ENCODE results near the gene PRADC1. TPM values are rescaled to one million over a fixed set of nuclear protein-coding genes. Genes with fewer than 3 reads are reported as not detected.

Gene PRADC1
- total RNA-seq, 1 experiment from 2014 or later = 12.9 TPM

DNA sequence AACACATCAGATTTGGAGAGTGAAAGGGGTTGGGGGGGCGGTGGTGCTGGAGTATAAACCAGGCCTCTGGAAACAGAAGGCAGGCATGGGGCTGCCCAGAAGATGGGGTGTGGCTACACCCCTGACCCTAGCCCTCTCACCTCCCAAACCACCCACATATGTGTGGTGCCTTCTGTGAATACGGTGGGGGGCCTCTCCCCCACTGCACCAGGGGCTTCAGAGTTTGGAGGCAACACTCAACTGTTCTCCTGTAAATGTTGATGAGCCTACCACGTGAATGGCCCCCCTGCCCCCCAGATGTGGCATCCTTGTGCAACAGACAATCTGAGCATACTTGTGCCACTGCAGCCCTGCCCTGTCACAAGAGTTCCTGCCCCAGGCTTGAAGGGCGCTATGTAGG lies 31.7 kb upstream of the PRADC1 start:
- ChIA-PET POLR2A (no interaction called here), CTCF (no interaction called here)
- no peaks in the 10 kb centered on the region for H3K9me3 Mint-ChIP-seq
- H3K27me3 Mint-ChIP-seq (ENCODE audit: low read depth) = peaks cover 21% of the 10 kb centered on the region
- H3K4me3 Mint-ChIP-seq = no peak overlapping the region
- peaks cover under 1% of the 10 kb centered on the region; the same call in 1 of the 2 replicates for H3K36me3 Mint-ChIP-seq
- TF ChIP-seq ZNF263 (CRISPR knock-in tag; IDR thresholded peaks at IDR 0.05; ENCODE audit: low read depth) = no peak
- TF ChIP-seq, protein P1, sequence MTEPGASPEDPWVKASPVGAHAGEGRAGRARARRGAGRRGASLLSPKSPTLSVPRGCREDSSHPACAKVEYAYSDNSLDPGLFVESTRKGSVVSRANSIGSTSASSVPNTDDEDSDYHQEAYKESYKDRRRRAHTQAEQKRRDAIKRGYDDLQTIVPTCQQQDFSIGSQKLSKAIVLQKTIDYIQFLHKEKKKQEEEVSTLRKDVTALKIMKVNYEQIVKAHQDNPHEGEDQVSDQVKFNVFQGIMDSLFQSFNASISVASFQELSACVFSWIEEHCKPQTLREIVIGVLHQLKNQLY (CRISPR knock-in tag; IDR thresholded peaks at IDR 0.05) = no peak
- TF ChIP-seq RELA (CRISPR knock-in tag; IDR thresholded peaks at IDR 0.05; ENCODE audit: borderline replicate concordance) = no peak
- TF ChIP-seq CREM (CRISPR knock-in tag; IDR thresholded peaks at IDR 0.05) = no peak
- TF ChIP-seq, protein P2, sequence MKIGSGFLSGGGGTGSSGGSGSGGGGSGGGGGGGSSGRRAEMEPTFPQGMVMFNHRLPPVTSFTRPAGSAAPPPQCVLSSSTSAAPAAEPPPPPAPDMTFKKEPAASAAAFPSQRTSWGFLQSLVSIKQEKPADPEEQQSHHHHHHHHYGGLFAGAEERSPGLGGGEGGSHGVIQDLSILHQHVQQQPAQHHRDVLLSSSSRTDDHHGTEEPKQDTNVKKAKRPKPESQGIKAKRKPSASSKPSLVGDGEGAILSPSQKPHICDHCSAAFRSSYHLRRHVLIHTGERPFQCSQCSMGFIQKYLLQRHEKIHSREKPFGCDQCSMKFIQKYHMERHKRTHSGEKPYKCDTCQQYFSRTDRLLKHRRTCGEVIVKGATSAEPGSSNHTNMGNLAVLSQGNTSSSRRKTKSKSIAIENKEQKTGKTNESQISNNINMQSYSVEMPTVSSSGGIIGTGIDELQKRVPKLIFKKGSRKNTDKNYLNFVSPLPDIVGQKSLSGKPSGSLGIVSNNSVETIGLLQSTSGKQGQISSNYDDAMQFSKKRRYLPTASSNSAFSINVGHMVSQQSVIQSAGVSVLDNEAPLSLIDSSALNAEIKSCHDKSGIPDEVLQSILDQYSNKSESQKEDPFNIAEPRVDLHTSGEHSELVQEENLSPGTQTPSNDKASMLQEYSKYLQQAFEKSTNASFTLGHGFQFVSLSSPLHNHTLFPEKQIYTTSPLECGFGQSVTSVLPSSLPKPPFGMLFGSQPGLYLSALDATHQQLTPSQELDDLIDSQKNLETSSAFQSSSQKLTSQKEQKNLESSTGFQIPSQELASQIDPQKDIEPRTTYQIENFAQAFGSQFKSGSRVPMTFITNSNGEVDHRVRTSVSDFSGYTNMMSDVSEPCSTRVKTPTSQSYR (CRISPR knock-in tag; IDR thresholded peaks at IDR 0.05) = no peak
- TF ChIP-seq, protein P3, sequence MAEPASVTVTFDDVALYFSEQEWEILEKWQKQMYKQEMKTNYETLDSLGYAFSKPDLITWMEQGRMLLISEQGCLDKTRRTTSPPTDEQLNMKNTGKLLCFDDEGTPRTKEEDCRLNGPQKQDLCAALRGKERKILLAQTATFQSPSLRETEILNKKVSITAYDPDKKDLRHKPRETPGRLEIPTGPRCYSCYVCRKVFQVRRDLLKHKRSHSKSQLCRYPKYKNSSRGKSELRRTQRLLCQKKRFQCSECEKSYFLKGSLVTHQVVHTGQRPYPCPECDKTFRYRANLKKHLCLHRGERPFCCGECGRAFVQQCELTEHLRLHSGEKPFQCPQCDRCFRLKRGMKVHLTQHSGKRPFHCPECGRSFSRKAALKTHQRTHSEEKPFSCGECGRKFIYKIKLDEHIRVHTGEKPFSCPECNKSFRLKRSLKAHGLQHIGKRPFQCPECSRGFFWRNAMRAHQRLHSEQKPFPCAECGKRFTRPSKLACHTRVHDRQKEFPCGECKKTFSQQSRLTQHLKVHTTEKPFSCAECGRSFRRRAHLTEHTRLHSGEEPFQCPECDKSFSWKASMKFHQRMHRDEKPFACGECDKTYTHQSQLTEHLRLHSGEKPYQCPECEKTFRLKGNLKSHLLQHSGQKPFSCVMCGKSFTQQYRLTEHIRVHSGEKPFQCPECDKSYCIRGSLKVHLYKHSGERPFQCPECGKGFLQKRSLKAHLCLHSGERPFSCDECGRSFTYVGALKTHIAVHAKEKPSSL (CRISPR knock-in tag; conservative IDR thresholded peaks at IDR 0.05) = no peak
- TF ChIP-seq, protein P4, sequence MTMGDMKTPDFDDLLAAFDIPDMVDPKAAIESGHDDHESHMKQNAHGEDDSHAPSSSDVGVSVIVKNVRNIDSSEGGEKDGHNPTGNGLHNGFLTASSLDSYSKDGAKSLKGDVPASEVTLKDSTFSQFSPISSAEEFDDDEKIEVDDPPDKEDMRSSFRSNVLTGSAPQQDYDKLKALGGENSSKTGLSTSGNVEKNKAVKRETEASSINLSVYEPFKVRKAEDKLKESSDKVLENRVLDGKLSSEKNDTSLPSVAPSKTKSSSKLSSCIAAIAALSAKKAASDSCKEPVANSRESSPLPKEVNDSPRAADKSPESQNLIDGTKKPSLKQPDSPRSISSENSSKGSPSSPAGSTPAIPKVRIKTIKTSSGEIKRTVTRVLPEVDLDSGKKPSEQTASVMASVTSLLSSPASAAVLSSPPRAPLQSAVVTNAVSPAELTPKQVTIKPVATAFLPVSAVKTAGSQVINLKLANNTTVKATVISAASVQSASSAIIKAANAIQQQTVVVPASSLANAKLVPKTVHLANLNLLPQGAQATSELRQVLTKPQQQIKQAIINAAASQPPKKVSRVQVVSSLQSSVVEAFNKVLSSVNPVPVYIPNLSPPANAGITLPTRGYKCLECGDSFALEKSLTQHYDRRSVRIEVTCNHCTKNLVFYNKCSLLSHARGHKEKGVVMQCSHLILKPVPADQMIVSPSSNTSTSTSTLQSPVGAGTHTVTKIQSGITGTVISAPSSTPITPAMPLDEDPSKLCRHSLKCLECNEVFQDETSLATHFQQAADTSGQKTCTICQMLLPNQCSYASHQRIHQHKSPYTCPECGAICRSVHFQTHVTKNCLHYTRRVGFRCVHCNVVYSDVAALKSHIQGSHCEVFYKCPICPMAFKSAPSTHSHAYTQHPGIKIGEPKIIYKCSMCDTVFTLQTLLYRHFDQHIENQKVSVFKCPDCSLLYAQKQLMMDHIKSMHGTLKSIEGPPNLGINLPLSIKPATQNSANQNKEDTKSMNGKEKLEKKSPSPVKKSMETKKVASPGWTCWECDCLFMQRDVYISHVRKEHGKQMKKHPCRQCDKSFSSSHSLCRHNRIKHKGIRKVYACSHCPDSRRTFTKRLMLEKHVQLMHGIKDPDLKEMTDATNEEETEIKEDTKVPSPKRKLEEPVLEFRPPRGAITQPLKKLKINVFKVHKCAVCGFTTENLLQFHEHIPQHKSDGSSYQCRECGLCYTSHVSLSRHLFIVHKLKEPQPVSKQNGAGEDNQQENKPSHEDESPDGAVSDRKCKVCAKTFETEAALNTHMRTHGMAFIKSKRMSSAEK (CRISPR knock-in tag; IDR thresholded peaks at IDR 0.05; ENCODE audit: borderline replicate concordance) = no peak
- TF ChIP-seq, protein P5, sequence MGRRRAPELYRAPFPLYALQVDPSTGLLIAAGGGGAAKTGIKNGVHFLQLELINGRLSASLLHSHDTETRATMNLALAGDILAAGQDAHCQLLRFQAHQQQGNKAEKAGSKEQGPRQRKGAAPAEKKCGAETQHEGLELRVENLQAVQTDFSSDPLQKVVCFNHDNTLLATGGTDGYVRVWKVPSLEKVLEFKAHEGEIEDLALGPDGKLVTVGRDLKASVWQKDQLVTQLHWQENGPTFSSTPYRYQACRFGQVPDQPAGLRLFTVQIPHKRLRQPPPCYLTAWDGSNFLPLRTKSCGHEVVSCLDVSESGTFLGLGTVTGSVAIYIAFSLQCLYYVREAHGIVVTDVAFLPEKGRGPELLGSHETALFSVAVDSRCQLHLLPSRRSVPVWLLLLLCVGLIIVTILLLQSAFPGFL (CRISPR knock-in tag; IDR thresholded peaks at IDR 0.05; ENCODE audit: borderline replicate concordance) = no peak
- TF ChIP-seq KAT7 (CRISPR knock-in tag; IDR thresholded peaks at IDR 0.05; ENCODE audit: borderline replicate concordance) = no peak
- TF ChIP-seq GRHL2 (CRISPR knock-in tag; IDR thresholded peaks at IDR 0.05; ENCODE audit: insufficient replicate concordance, severe bottlenecking) = no peak
- no peak overlapping the region for H3K27ac Mint-ChIP-seq
- ATAC-seq (no peak), DNase-seq (ENCODE audit: low spot score) (no peak)
- peaks cover 16% of the 10 kb centered on the region for H3K4me1 Mint-ChIP-seq

DNA sequence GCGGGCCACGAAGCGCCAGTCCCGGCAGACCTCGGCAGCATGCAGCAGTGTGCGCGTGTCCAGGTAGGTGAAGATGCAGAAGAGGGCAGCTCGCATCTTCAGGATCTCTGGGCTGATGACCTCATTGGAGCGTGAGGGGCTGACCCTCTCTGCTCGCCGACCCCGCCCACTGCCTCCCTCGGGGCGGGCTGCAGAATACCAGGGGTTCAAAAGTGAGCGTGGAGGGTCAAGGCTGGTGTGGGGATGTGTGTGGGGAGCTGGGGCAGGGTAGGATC lies 31.2 kb upstream of the PRADC1 start:
- H3K27me3 Mint-ChIP-seq (ENCODE audit: low read depth) = peaks cover 19% of the 10 kb centered on the region
- DNase-seq (ENCODE audit: low spot score) (no peak), ATAC-seq (no peak)
- CTCF ChIA-PET = no interaction called here
- H3K36me3 Mint-ChIP-seq = peaks cover 4% of the 10 kb centered on the region; the same call in 1 of the 2 replicates
- no peaks in the 10 kb centered on the region for H3K9me3 Mint-ChIP-seq
- H3K27ac Mint-ChIP-seq = no peak overlapping the region
- POLR2A ChIA-PET = no interaction called here
- H3K4me3 Mint-ChIP-seq = no peak overlapping the region
- peaks cover 14% of the 10 kb centered on the region for H3K4me1 Mint-ChIP-seq
- no peak for TF ChIP-seq CREB1 (CRISPR knock-in tag; IDR thresholded peaks at IDR 0.05)
- no peak for TF ChIP-seq SMAD4 (CRISPR knock-in tag; IDR thresholded peaks at IDR 0.05)
- no peak for TF ChIP-seq EMX1 (CRISPR knock-in tag; IDR thresholded peaks at IDR 0.05)
- TF ChIP-seq ZNF232 (CRISPR knock-in tag; IDR thresholded peaks at IDR 0.05) = no peak
- no peak for TF ChIP-seq FOXJ3 (CRISPR knock-in tag; IDR thresholded peaks at IDR 0.05; ENCODE audit: borderline replicate concordance)
- no peak for TF ChIP-seq NFYB (CRISPR knock-in tag; conservative IDR thresholded peaks at IDR 0.05; ENCODE audit: low read depth)
- TF ChIP-seq SP1 (CRISPR knock-in tag; conservative IDR thresholded peaks at IDR 0.05) = no peak
- TF ChIP-seq, protein P6, sequence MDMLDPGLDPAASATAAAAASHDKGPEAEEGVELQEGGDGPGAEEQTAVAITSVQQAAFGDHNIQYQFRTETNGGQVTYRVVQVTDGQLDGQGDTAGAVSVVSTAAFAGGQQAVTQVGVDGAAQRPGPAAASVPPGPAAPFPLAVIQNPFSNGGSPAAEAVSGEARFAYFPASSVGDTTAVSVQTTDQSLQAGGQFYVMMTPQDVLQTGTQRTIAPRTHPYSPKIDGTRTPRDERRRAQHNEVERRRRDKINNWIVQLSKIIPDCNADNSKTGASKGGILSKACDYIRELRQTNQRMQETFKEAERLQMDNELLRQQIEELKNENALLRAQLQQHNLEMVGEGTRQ (CRISPR knock-in tag; IDR thresholded peaks at IDR 0.05) = no peak
- TF ChIP-seq, protein P7, sequence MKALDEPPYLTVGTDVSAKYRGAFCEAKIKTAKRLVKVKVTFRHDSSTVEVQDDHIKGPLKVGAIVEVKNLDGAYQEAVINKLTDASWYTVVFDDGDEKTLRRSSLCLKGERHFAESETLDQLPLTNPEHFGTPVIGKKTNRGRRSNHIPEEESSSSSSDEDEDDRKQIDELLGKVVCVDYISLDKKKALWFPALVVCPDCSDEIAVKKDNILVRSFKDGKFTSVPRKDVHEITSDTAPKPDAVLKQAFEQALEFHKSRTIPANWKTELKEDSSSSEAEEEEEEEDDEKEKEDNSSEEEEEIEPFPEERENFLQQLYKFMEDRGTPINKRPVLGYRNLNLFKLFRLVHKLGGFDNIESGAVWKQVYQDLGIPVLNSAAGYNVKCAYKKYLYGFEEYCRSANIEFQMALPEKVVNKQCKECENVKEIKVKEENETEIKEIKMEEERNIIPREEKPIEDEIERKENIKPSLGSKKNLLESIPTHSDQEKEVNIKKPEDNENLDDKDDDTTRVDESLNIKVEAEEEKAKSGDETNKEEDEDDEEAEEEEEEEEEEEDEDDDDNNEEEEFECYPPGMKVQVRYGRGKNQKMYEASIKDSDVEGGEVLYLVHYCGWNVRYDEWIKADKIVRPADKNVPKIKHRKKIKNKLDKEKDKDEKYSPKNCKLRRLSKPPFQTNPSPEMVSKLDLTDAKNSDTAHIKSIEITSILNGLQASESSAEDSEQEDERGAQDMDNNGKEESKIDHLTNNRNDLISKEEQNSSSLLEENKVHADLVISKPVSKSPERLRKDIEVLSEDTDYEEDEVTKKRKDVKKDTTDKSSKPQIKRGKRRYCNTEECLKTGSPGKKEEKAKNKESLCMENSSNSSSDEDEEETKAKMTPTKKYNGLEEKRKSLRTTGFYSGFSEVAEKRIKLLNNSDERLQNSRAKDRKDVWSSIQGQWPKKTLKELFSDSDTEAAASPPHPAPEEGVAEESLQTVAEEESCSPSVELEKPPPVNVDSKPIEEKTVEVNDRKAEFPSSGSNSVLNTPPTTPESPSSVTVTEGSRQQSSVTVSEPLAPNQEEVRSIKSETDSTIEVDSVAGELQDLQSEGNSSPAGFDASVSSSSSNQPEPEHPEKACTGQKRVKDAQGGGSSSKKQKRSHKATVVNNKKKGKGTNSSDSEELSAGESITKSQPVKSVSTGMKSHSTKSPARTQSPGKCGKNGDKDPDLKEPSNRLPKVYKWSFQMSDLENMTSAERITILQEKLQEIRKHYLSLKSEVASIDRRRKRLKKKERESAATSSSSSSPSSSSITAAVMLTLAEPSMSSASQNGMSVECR (CRISPR knock-in tag; IDR thresholded peaks at IDR 0.05; ENCODE audit: borderline replicate concordance) = no peak

Data from WTC11 (cell line).